ENCODE results near the gene SRBD1.
"Not testable (repeated sequence)": the region's sequence is repeated elsewhere in the genome, so short reads cannot be mapped to it uniquely, and the experiment has no call there.

Gene SRBD1

GRCh38 chr2:45436456-45436855 is 174.6 kb downstream of the SRBD1 start:
- no peaks in the 10 kb centered on the region for H3K27me3 ChIP-seq (ENCODE audit: control insufficient read depth in 1 of 2, insufficient read depth in 2 of 2, low read length in 2 of 2)
- no peaks in the 10 kb centered on the region for H3K36me3 ChIP-seq (ENCODE audit: control insufficient read depth in 1 of 2, insufficient read depth in 2 of 2, low read length in 2 of 2)
- H3K9ac ChIP-seq (ENCODE audit: low read depth in 1 of 2, low read length in 2 of 2) = no peak overlapping the region
- H3K4me3 ChIP-seq (ENCODE audit: low read depth in 1 of 2, low read length in 2 of 2) = no peak overlapping the region
- peaks cover 0 to 3% of the 10 kb centered on the region in 2 donors for H3K4me1 ChIP-seq (ENCODE audit: control insufficient read depth in 1 of 2, insufficient read depth in 2 of 2, low read length in 2 of 2)
- H3K9me3 ChIP-seq (ENCODE audit: control insufficient read depth in 1 of 2, low read length in 2 of 2) = no peaks in the 10 kb centered on the region
- H3K27ac ChIP-seq (ENCODE audit: low read depth, low read length) = no peak overlapping the region

DNA sequence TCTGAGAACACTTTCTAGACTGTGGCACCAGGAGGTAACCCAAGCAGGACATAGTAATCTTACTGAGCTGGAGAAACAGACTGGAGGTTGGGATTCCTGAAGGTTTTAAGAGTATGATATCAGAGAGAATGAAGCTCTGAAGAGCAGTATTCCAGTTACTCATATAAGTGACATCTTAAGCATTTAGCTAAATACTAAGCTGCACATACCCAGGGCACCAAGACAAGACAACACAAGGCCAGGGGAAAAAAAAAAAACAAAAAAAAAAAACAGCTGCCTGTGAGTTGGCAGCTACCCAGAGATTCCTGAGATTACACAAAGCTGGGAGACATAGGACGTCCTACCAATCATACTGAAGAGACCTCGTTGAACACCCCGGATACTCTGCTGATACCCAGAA is 175.8 kb downstream of the SRBD1 start:
- Histone ChIP-seq H3K36me3 (ENCODE audit: control insufficient read depth in 1 of 2, insufficient read depth in 2 of 2, low read length in 2 of 2) (no peaks in the 10 kb centered on the region), H3K4me1 (ENCODE audit: control insufficient read depth in 1 of 2, insufficient read depth in 2 of 2, low read length in 2 of 2) (peaks cover 0 to 3% of the 10 kb centered on the region in 2 donors), H3K4me3 (ENCODE audit: low read depth in 1 of 2, low read length in 2 of 2) (no peak overlapping the region), H3K27ac (ENCODE audit: low read depth, low read length) (no peak overlapping the region), H3K9me3 (ENCODE audit: control insufficient read depth in 1 of 2, low read length in 2 of 2) (no peaks in the 10 kb centered on the region), H3K27me3 (ENCODE audit: control insufficient read depth in 1 of 2, insufficient read depth in 2 of 2, low read length in 2 of 2) (no peaks in the 10 kb centered on the region), H3K9ac (ENCODE audit: low read depth in 1 of 2, low read length in 2 of 2) (no peak overlapping the region)

DNA sequence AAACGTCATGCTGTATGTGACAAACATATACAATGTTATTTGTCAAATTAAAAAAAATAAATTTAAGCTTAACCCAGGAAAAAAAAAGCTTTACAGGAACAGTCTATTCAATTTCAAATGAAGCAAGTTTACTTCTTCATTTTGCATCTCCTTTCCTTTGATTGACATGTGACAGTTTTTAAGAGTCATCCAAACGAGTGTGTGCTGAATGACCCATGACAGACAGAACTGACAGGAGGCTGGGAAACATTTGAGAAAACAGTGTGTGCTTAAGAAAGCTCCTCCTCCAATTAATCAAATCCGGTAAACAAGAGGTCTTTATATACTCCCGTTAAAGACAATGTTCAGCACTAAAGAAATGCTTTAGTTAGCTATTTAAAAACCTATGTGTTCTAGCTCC is 177.7 kb downstream of the SRBD1 start:
- Histone ChIP-seq H3K4me1 (ENCODE audit: control insufficient read depth in 1 of 2, insufficient read depth in 2 of 2, low read length in 2 of 2) (no peaks in the 10 kb centered on the region), H3K9ac (ENCODE audit: low read depth in 1 of 2, low read length in 2 of 2) (no peak overlapping the region), H3K36me3 (ENCODE audit: control insufficient read depth in 1 of 2, insufficient read depth in 2 of 2, low read length in 2 of 2) (no peaks in the 10 kb centered on the region), H3K4me3 (ENCODE audit: low read depth in 1 of 2, low read length in 2 of 2) (no peak overlapping the region), H3K27ac (ENCODE audit: low read depth, low read length) (no peak overlapping the region), H3K27me3 (ENCODE audit: control insufficient read depth in 1 of 2, insufficient read depth in 2 of 2, low read length in 2 of 2) (no peaks in the 10 kb centered on the region), H3K9me3 (ENCODE audit: control insufficient read depth in 1 of 2, low read length in 2 of 2) (no peaks in the 10 kb centered on the region)

DNA sequence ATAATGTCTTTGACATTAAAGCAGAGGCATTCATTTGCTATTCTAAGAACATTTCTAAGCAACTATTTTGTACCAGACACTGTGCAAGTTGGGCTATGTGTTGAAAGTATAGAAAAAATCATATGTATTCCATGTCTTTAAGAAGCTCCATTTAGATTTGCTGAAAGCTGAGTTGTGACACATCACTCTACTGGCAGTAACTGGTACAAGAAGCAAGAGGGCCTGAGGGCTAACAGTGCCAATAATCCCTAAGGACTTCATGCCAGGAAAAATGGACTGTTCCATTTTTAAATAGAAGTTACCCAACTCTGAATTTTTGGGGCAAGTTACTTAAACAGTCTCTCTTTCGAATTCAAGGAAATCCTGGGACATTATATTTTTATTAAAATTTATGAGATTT is 178.7 kb downstream of the SRBD1 start:
- H3K36me3 ChIP-seq (ENCODE audit: control insufficient read depth in 1 of 2, insufficient read depth in 2 of 2, low read length in 2 of 2) = no peaks in the 10 kb centered on the region
- H3K9ac ChIP-seq (ENCODE audit: low read depth in 1 of 2, low read length in 2 of 2) = no peak overlapping the region
- H3K9me3 ChIP-seq (ENCODE audit: control insufficient read depth in 1 of 2, low read length in 2 of 2) = no peaks in the 10 kb centered on the region
- H3K4me1 ChIP-seq (ENCODE audit: control insufficient read depth in 1 of 2, insufficient read depth in 2 of 2, low read length in 2 of 2) = no peaks in the 10 kb centered on the region
- H3K4me3 ChIP-seq (ENCODE audit: low read depth in 1 of 2, low read length in 2 of 2) = no peak overlapping the region
- H3K27ac ChIP-seq (ENCODE audit: low read depth, low read length) = no peak overlapping the region
- no peaks in the 10 kb centered on the region for H3K27me3 ChIP-seq (ENCODE audit: control insufficient read depth in 1 of 2, insufficient read depth in 2 of 2, low read length in 2 of 2)

- not testable (repeated sequence) for H3K27ac ChIP-seq (ENCODE audit: low read depth, low read length); H3K4me1 ChIP-seq (ENCODE audit: control insufficient read depth in 1 of 2, insufficient read depth in 2 of 2, low read length in 2 of 2); H3K9me3 ChIP-seq (ENCODE audit: control insufficient read depth in 1 of 2, low read length in 2 of 2); H3K4me3 ChIP-seq (ENCODE audit: low read depth in 1 of 2, low read length in 2 of 2); H3K9ac ChIP-seq (ENCODE audit: low read depth in 1 of 2, low read length in 2 of 2); H3K36me3 ChIP-seq (ENCODE audit: control insufficient read depth in 1 of 2, insufficient read depth in 2 of 2, low read length in 2 of 2); H3K27me3 ChIP-seq (ENCODE audit: control insufficient read depth in 1 of 2, insufficient read depth in 2 of 2, low read length in 2 of 2)
Observed at GRCh38 chr2:45426025-45426424, 185.0 kb downstream of the SRBD1 start.

- H3K9ac ChIP-seq (ENCODE audit: low read depth in 1 of 2, low read length in 2 of 2) = no peak overlapping the region
- no peak overlapping the region for H3K27ac ChIP-seq (ENCODE audit: low read depth, low read length)
- no peaks in the 10 kb centered on the region for H3K27me3 ChIP-seq (ENCODE audit: control insufficient read depth in 1 of 2, insufficient read depth in 2 of 2, low read length in 2 of 2)
Observed at GRCh38 chr2:45422921-45423320, 188.1 kb downstream of the SRBD1 start.

GRCh38 chr2:45418532-45418931 is 192.5 kb downstream of the SRBD1 start:
- no peaks in the 10 kb centered on the region for H3K27me3 ChIP-seq (ENCODE audit: control insufficient read depth in 1 of 2, insufficient read depth in 2 of 2, low read length in 2 of 2)
- H3K4me3 ChIP-seq (ENCODE audit: low read depth in 1 of 2, low read length in 2 of 2) = no peak overlapping the region
- peaks cover 0 to 21% of the 10 kb centered on the region in 2 donors for H3K36me3 ChIP-seq (ENCODE audit: control insufficient read depth in 1 of 2, insufficient read depth in 2 of 2, low read length in 2 of 2)
- H3K9me3 ChIP-seq (ENCODE audit: control insufficient read depth in 1 of 2, low read length in 2 of 2) = no peaks in the 10 kb centered on the region
- H3K27ac ChIP-seq (ENCODE audit: low read depth, low read length) = no peak overlapping the region
- H3K4me1 ChIP-seq (ENCODE audit: control insufficient read depth in 1 of 2, insufficient read depth in 2 of 2, low read length in 2 of 2) = no peaks in the 10 kb centered on the region
- H3K9ac ChIP-seq (ENCODE audit: low read depth in 1 of 2, low read length in 2 of 2) = no peak overlapping the region

More at GRCh38 chr2:45422921-45423320, 188.1 kb downstream of the SRBD1 start:
- Histone ChIP-seq H3K36me3 (ENCODE audit: control insufficient read depth in 1 of 2, insufficient read depth in 2 of 2, low read length in 2 of 2) (peaks cover 0 to 12% of the 10 kb centered on the region in 2 donors), H3K9me3 (ENCODE audit: control insufficient read depth in 1 of 2, low read length in 2 of 2) (no peaks in the 10 kb centered on the region), H3K4me1 (ENCODE audit: control insufficient read depth in 1 of 2, insufficient read depth in 2 of 2, low read length in 2 of 2) (no peaks in the 10 kb centered on the region), H3K4me3 (ENCODE audit: low read depth in 1 of 2, low read length in 2 of 2) (no peak overlapping the region)

DNA sequence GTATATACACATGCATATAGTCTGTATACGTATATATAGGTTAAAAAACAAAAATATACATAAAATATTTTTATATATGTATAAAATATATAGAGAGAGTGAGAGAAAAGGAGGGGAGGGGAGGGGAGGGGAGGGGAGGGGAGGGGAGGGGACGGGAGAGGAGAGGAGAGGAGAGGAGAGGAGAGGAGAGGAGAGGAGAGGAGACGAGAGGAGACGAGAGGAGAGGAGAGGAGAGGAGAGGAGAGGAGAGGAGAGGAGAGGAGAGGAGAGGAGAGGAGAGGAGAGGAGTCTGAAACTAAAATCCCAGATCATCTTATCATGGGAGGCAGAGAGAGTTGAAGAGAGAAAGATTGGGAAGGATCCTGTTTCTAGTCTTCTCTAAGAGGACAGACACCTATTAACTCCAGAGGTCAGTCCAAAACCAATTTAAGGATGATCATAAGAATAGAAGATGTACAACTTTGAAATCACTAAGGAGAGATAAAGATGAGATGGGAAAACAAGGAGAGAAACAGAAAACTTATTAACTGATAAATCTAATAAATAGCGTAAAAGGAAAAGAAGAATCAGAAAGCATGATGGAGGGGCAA is 195.4 kb downstream of the SRBD1 start:
- H3K4me1 ChIP-seq (ENCODE audit: control insufficient read depth in 1 of 2, insufficient read depth in 2 of 2, low read length in 2 of 2) = no peaks in the 10 kb centered on the region
- peaks cover 0 to 29% of the 10 kb centered on the region in 2 donors for H3K36me3 ChIP-seq (ENCODE audit: control insufficient read depth in 1 of 2, insufficient read depth in 2 of 2, low read length in 2 of 2)
- H3K4me3 ChIP-seq (ENCODE audit: low read depth in 1 of 2, low read length in 2 of 2) = no peak overlapping the region
- no peaks in the 10 kb centered on the region for H3K9me3 ChIP-seq (ENCODE audit: control insufficient read depth in 1 of 2, low read length in 2 of 2)
- H3K27me3 ChIP-seq (ENCODE audit: control insufficient read depth in 1 of 2, insufficient read depth in 2 of 2, low read length in 2 of 2) = no peaks in the 10 kb centered on the region
- no peak overlapping the region for H3K9ac ChIP-seq (ENCODE audit: low read depth in 1 of 2, low read length in 2 of 2)
- H3K27ac ChIP-seq (ENCODE audit: low read depth, low read length) = no peak overlapping the region

- Histone ChIP-seq H3K9ac (ENCODE audit: low read depth in 1 of 2, low read length in 2 of 2) (no peak overlapping the region), H3K4me1 (ENCODE audit: control insufficient read depth in 1 of 2, insufficient read depth in 2 of 2, low read length in 2 of 2) (no peaks in the 10 kb centered on the region), H3K27ac (ENCODE audit: low read depth, low read length) (no peak overlapping the region), H3K9me3 (ENCODE audit: control insufficient read depth in 1 of 2, low read length in 2 of 2) (no peaks in the 10 kb centered on the region), H3K4me3 (ENCODE audit: low read depth in 1 of 2, low read length in 2 of 2) (no peak overlapping the region), H3K36me3 (ENCODE audit: control insufficient read depth in 1 of 2, insufficient read depth in 2 of 2, low read length in 2 of 2) (peaks cover 0 to 20% of the 10 kb centered on the region in 2 donors), H3K27me3 (ENCODE audit: control insufficient read depth in 1 of 2, insufficient read depth in 2 of 2, low read length in 2 of 2) (no peaks in the 10 kb centered on the region)
Observed at GRCh38 chr2:45412754-45413379, 198.2 kb downstream of the SRBD1 start.

DNA sequence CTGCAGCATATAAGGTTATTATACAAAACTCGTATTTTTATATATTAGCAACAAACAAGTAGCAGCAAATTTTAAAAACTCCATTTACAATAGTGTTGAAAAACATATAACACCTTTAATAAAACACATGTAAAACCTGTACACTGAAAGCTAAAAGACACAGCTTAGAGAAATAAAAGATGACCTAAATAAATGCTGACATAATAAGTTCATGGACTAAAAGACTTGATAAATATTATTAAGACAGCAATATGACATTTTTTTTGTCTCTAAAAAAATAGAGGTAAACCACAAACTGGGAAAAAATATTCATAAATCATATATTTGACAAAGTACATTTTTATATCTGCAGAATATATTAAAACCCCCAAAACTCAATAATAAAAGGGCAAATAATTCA is 201.4 kb downstream of the SRBD1 start:
- Histone ChIP-seq H3K4me1 (ENCODE audit: control insufficient read depth in 1 of 2, insufficient read depth in 2 of 2, low read length in 2 of 2) (no peaks in the 10 kb centered on the region), H3K9me3 (ENCODE audit: control insufficient read depth in 1 of 2, low read length in 2 of 2) (no peaks in the 10 kb centered on the region), H3K4me3 (ENCODE audit: low read depth in 1 of 2, low read length in 2 of 2) (no peak overlapping the region), H3K36me3 (ENCODE audit: control insufficient read depth in 1 of 2, insufficient read depth in 2 of 2, low read length in 2 of 2) (peaks cover 0 to 15% of the 10 kb centered on the region in 2 donors), H3K27me3 (ENCODE audit: control insufficient read depth in 1 of 2, insufficient read depth in 2 of 2, low read length in 2 of 2) (no peaks in the 10 kb centered on the region), H3K27ac (ENCODE audit: low read depth, low read length) (no peak overlapping the region), H3K9ac (ENCODE audit: low read depth in 1 of 2, low read length in 2 of 2) (no peak overlapping the region)
